Gastroesophageal sphincter (tissue), 3 donors: ENCODE measurements around the gene NRXN2.

Experiments used
- POLR2A ChIP-seq, 2 donors: fragments of 450-650 bp; IDR thresholded peaks; one replicate each; pipeline ENCODE4 v1.6.1; 2017; ENCODE audit warnings: antibody characterized with exemption in 2 of 2, mild to moderate bottlenecking in 2 of 2, moderate library complexity in 1 of 2
- POLR2AphosphoS5 ChIP-seq: sonication (generic); formaldehyde crosslinking; IDR thresholded peaks from one replicate; pipeline ENCODE4 v1.6.1; 2017; ENCODE audit warnings: antibody characterized with exemption
- TF ChIP-seq, protein P1 (sequence below), 4 experiments: fragments of 200-600 bp in 2 of 4; fragments of 450-650 bp in 2 of 4; sonication (generic) in 1 of 4; IDR thresholded peaks; one replicate each; pipeline ENCODE4 v1.5.1; 2017 to 2019; ENCODE audit warnings: antibody characterized with exemption in 4 of 4, mild to moderate bottlenecking in 2 of 4, moderate library complexity in 2 of 4

DNA sequence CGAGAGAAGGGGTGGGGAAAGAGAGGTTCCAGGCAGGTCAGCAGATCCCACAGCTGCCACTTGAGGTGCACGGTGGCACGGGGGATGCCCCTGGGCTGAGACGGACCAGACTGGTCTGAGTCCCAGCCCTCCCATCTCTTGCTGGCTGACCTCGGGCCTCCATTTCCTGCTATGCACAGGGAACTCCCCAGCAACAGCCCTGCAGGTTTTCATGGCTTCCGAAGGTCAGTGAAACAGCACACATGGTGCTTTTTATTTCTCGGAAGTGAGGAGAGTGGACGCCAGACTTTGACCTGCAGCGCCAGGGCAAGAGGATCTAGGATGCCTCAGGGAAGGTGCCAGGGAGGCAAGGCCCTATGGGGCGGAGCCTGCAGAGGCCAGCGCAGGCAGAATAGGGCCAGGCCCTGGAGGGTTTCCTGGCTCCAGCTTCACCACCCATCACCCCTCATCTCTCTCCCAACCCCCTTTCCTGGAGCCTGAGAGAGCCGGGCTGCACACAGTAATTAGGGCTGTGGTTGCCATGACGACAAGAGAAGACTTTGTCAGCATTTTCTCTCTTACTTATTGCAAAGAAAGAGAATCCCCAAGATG lies 102.5 kb downstream of the NRXN2 start:
- TF ChIP-seq, protein P1, sequence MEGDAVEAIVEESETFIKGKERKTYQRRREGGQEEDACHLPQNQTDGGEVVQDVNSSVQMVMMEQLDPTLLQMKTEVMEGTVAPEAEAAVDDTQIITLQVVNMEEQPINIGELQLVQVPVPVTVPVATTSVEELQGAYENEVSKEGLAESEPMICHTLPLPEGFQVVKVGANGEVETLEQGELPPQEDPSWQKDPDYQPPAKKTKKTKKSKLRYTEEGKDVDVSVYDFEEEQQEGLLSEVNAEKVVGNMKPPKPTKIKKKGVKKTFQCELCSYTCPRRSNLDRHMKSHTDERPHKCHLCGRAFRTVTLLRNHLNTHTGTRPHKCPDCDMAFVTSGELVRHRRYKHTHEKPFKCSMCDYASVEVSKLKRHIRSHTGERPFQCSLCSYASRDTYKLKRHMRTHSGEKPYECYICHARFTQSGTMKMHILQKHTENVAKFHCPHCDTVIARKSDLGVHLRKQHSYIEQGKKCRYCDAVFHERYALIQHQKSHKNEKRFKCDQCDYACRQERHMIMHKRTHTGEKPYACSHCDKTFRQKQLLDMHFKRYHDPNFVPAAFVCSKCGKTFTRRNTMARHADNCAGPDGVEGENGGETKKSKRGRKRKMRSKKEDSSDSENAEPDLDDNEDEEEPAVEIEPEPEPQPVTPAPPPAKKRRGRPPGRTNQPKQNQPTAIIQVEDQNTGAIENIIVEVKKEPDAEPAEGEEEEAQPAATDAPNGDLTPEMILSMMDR (IDR thresholded peaks at IDR 0.05), result no peak
- TF ChIP-seq POLR2A (IDR thresholded peaks at IDR 0.05), result no peak
- no peak for TF ChIP-seq POLR2AphosphoS5
